ENCODE measurements around the gene ADAMTS15.

The ADAMTS15 gene

GRCh38 chr11:130476200-130476921 is 27.9 kb downstream of the ADAMTS15 start:
- ATAC-seq (replicated peaks) (no peak), DNase-seq (no peak)
- Mint-ChIP-seq H3K27ac (no peak overlapping the region), H3K36me3 (ENCODE audit: insufficient read depth) (no peaks in the 10 kb centered on the region), H3K27me3 (peaks cover 9 to 10% of the 10 kb centered on the region in 2 donors), H3K4me3 (no peak overlapping the region), H3K9me3 (no peaks in the 10 kb centered on the region), H3K4me1 (ENCODE audit: low read depth in 2 of 2) (no peaks in the 10 kb centered on the region)

DNA sequence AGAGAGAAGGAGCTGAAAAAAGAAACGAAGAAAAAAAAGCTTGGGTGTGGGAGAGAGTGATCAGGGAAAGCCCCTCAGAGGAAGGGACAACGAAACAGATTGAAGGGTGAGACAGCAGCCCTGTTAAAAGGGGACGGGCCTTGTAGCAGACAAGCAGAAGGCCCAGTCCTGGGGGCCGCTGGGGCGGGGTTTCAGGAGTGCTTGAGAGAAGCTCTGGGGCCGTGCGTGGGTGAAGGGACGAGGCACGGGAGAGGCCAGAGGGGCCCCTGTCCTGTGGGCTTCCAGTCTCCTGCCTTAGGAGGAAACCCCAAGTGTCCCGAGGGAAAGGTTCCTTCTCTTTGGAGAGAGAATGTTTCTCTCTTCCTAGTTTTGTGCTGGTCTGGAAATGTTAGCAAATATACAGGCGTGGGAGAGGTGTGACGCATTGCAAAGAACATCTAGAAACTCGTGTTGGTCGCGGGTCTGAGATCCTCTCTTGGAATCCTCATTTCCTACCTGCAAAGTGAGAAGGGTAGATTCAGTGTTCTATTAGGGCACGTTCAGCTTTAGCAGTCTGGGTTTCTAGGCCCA is 28.6 kb downstream of the ADAMTS15 start:
- Mint-ChIP-seq H3K36me3 (ENCODE audit: insufficient read depth) (no peaks in the 10 kb centered on the region), H3K27ac (no peak overlapping the region), H3K27me3 (peaks cover 9 to 10% of the 10 kb centered on the region in 2 donors), H3K4me3 (no peak overlapping the region), H3K4me1 (ENCODE audit: low read depth in 2 of 2) (no peaks in the 10 kb centered on the region), H3K9me3 (no peaks in the 10 kb centered on the region)
- DNase-seq (no peak), ATAC-seq (replicated peaks) (no peak)

- H3K36me3 Mint-ChIP-seq (ENCODE audit: insufficient read depth): no peaks in the 10 kb centered on the region
These were observed 29.2 kb downstream of the ADAMTS15 start for GRCh38 chr11:130477586-130478203.

GRCh38 chr11:130478204-130478701 is 29.8 kb downstream of the ADAMTS15 start:
- H3K9me3 Mint-ChIP-seq: no peaks in the 10 kb centered on the region
- no peak overlapping the region for H3K4me3 Mint-ChIP-seq
- no peak overlapping the region for H3K27ac Mint-ChIP-seq
- ATAC-seq (replicated peaks): no peak
- no peak for DNase-seq
- no peaks in the 10 kb centered on the region for H3K4me1 Mint-ChIP-seq (ENCODE audit: low read depth in 2 of 2)
- H3K36me3 Mint-ChIP-seq (ENCODE audit: insufficient read depth): no peaks in the 10 kb centered on the region
- H3K27me3 Mint-ChIP-seq: peaks cover 16% of the 10 kb centered on the region in 2 donors

More at GRCh38 chr11:130477586-130478203, 29.2 kb downstream of the ADAMTS15 start:
- Mint-ChIP-seq H3K27ac (no peak overlapping the region), H3K9me3 (no peaks in the 10 kb centered on the region), H3K4me3 (no peak overlapping the region), H3K4me1 (ENCODE audit: low read depth in 2 of 2) (no peaks in the 10 kb centered on the region), H3K27me3 (peaks cover 11 to 14% of the 10 kb centered on the region in 2 donors)
- ATAC-seq (replicated peaks): no peak
- DNase-seq: no peak

GRCh38 chr11:130478881-130479280 is 30.4 kb downstream of the ADAMTS15 start:
- H3K9me3 Mint-ChIP-seq: no peaks in the 10 kb centered on the region
- H3K27me3 Mint-ChIP-seq: peaks cover 16 to 18% of the 10 kb centered on the region in 2 donors
- H3K27ac Mint-ChIP-seq: no peak overlapping the region
- no peak overlapping the region for H3K4me3 Mint-ChIP-seq
- DNase-seq: no peak
- no peak for ATAC-seq (replicated peaks)
- no peaks in the 10 kb centered on the region for H3K4me1 Mint-ChIP-seq (ENCODE audit: low read depth in 2 of 2)
- no peaks in the 10 kb centered on the region for H3K36me3 Mint-ChIP-seq (ENCODE audit: insufficient read depth)

DNA sequence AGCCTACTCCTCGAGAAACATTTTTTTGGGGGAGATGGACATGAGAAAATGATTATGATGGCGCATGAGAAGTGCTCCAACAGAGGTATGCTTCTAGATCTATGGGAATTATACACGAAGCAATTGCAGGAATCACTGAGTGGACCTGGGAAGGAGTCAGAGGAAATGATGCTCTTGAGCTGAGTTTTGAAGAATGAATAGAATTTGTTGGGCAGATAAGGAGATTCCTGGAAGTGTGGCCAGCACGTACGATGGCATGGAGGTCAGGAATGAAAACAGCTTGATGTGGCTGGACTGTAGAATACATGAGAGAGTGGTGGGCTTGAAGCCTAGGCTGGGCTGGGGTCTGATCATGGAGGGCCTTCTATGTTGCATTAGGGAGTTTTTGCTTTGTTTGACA is 31.7 kb downstream of the ADAMTS15 start:
- DNase-seq: no peak
- Mint-ChIP-seq H3K9me3 (no peaks in the 10 kb centered on the region), H3K4me3 (no peak overlapping the region), H3K36me3 (ENCODE audit: insufficient read depth) (no peaks in the 10 kb centered on the region), H3K27me3 (peaks cover 16 to 25% of the 10 kb centered on the region in 2 donors), H3K27ac (no peak overlapping the region), H3K4me1 (ENCODE audit: low read depth in 2 of 2) (no peaks in the 10 kb centered on the region)
- ATAC-seq (replicated peaks): no peak

DNA sequence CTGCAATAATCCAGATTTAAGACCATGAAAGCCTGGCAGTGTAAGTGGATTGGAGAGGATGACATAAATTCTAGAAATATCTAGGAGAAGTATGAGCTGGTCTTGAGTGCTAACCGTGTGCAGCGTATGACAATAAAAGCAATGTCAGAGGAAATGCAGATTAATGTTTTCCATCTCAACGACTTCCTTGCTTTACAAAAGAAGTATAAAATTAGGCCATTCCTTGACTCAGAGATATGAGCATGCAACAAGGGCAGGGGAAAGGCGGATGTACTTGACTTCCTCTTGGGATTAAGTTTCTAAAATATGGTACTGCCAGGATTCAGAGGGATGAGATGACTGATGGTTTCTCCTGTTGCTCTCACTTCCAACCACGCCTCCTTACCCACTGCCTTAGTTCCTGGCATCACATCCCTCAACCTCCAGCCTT is 32.3 kb downstream of the ADAMTS15 start:
- Mint-ChIP-seq H3K27ac (no peak overlapping the region), H3K4me1 (ENCODE audit: low read depth in 2 of 2) (no peaks in the 10 kb centered on the region), H3K4me3 (no peak overlapping the region), H3K36me3 (ENCODE audit: insufficient read depth) (no peaks in the 10 kb centered on the region), H3K9me3 (no peaks in the 10 kb centered on the region), H3K27me3 (peaks cover 17 to 26% of the 10 kb centered on the region in 2 donors)
- DNase-seq: no peak
- ATAC-seq (replicated peaks): no peak

GRCh38 chr11:130483124-130483523 is 34.7 kb downstream of the ADAMTS15 start:
- no peak for ATAC-seq (replicated peaks)
- Mint-ChIP-seq H3K36me3 (ENCODE audit: insufficient read depth) (no peaks in the 10 kb centered on the region), H3K4me3 (no peak overlapping the region), H3K9me3 (no peaks in the 10 kb centered on the region), H3K4me1 (ENCODE audit: low read depth in 2 of 2) (no peaks in the 10 kb centered on the region), H3K27ac (no peak overlapping the region), H3K27me3 (peaks cover 14 to 22% of the 10 kb centered on the region in 2 donors)
- DNase-seq: no peak

GRCh38 chr11:130485983-130486382 is 37.5 kb downstream of the ADAMTS15 start:
- H3K27ac Mint-ChIP-seq: no peak overlapping the region
- H3K9me3 Mint-ChIP-seq: no peaks in the 10 kb centered on the region
- no peaks in the 10 kb centered on the region for H3K36me3 Mint-ChIP-seq (ENCODE audit: insufficient read depth)
- no peak overlapping the region for H3K4me3 Mint-ChIP-seq
- DNase-seq (no peak), ATAC-seq (replicated peaks) (no peak)
- H3K4me1 Mint-ChIP-seq (ENCODE audit: low read depth in 2 of 2): no peaks in the 10 kb centered on the region
- H3K27me3 Mint-ChIP-seq: peaks cover 14 to 22% of the 10 kb centered on the region in 2 donors

DNA sequence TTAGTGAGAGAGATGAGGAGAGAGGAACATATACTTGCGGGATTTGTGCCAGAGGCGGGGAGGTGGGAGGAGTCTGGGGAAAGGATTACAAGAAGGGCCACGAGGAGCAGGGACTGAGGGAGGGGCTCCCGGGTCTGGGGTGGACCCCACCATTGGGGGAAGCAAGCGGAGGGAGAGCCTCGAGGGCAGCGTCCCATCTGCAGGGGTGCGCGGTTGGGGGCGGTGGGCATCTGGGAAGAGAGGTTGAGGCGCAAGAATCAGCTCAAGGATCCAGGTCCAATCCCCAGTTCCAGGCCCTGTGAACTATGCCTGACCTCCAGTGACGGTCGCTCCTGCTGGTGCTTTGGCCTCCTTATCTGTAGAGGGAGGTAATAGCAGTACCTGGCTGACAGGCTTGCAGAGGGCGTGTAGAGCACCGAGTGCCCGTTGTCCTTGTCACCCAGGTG is 38.0 kb downstream of the ADAMTS15 start:
- no peak for DNase-seq
- H3K36me3 Mint-ChIP-seq (ENCODE audit: insufficient read depth): no peaks in the 10 kb centered on the region
- no peaks in the 10 kb centered on the region for H3K4me1 Mint-ChIP-seq (ENCODE audit: low read depth in 2 of 2)
- no peaks in the 10 kb centered on the region for H3K9me3 Mint-ChIP-seq
- no peak for ATAC-seq (replicated peaks)
- H3K27me3 Mint-ChIP-seq: peaks cover 14 to 22% of the 10 kb centered on the region in 2 donors
- H3K27ac Mint-ChIP-seq: no peak overlapping the region
- no peak overlapping the region for H3K4me3 Mint-ChIP-seq

DNA sequence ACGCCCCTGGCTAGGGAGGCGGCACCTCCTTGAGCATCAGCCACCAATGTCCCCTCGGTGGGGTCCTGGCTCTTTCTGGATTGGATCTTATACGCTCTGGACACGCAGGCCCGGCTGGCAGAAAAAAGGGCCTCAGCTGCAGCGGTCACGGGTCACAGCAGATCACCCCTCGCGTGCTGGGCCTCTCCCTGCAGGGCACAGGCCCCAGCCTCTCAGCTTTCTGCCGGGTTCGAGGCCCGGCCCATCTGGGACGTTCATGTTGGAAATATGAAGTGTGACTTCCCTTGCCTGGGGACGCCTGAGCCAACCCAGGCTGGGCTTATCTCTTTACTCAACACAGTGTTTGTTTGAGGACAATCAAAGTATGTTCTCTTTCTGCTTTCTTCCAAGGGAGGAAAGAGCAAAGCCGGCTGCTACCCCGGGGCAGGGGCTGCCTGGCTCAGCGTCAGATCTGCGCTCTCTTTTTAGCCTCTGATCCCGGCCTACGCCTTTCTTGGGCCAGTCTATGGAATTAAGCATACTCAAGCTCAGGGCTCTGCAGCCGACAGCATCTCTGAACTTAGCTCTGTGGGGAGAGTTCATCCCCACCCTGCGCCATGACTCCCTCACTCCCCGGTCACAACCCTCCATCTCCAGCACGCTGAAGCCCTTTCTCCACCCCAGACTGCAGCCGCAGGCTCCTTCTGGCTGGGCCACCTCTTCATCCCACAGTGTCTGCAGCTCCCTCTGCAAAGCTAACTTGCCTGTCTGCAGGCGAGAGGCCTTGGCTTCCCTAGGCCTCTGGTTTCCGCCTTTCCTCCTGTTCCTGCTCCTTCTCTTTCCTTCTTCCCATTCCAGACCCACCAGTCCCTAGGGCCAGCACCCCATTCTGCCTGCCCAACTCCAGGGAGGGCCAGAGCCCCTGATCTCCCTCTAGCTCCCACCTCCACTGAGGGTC is 38.8 kb downstream of the ADAMTS15 start:
- Mint-ChIP-seq H3K4me1 (ENCODE audit: low read depth in 2 of 2) (no peaks in the 10 kb centered on the region), H3K27me3 (peaks cover 14 to 22% of the 10 kb centered on the region in 2 donors), H3K4me3 (no peak overlapping the region), H3K27ac (no peak overlapping the region), H3K9me3 (no peaks in the 10 kb centered on the region), H3K36me3 (ENCODE audit: insufficient read depth) (no peaks in the 10 kb centered on the region)
- no peak for DNase-seq
- ATAC-seq (replicated peaks): no peak

DNA sequence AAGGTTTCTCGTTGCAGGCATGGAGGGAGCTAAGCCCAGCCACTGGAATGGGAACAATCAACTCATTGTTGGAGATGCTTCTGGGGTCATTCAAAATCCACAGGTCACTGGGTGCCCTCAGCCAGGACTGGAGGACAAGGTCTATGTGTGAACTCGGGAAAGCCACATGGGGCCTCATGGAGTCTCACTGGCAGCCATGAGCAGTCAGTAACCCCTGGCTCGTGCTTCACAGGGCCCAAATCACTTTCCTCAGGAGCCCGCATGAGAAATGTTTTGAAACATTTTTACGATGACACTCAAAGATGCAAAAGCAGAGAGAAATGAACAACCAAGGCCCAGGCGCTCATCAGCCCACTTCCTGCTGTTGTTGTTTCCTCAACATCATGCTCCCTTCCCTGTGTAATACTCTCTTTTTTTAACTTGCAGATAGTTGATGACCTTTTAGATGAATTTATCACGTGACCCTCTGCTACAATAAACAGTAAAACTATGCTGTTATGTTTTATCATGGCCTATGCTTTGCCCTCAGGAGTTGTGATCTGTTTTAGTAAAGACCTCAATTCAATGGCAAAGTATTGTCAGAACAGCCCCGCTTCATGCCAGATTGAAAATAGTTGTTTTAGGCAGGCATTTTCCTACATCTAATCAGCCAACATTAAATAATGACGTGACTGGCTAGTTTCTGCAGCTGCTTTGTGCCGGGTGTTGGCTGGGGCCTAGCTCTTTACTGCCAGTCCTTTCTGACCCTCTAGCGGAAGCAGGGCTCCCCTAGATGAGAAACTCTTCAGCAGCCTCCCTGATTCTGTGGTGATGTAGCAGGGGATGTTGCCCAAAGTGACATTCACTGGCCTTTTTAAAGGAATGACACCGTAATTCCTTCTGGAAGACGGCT is 39.7 kb downstream of the ADAMTS15 start:
- no peaks in the 10 kb centered on the region for H3K4me1 Mint-ChIP-seq (ENCODE audit: low read depth in 2 of 2)
- no peak overlapping the region for H3K27ac Mint-ChIP-seq
- no peaks in the 10 kb centered on the region for H3K36me3 Mint-ChIP-seq (ENCODE audit: insufficient read depth)
- H3K4me3 Mint-ChIP-seq: no peak overlapping the region
- ATAC-seq (replicated peaks) (no peak), DNase-seq (no peak)
- peaks cover 8 to 15% of the 10 kb centered on the region in 2 donors for H3K27me3 Mint-ChIP-seq
- H3K9me3 Mint-ChIP-seq: no peaks in the 10 kb centered on the region

All from effector memory CD8-positive, alpha-beta T cell (primary cell).